IMR-90 (cell line): Measurements from ENCODE around the gene TOP3B.

Experiments used
- CEBPB ChIP-seq: IDR thresholded peaks from 2 replicates; pipeline ENCODE4 v1.6.1; 2012; ENCODE audit warnings: low read depth, low read length, improper control_type of control experiment
- MAFK ChIP-seq: IDR thresholded peaks from 2 replicates; pipeline ENCODE4 v1.6.1; 2012; ENCODE audit warnings: low read depth, low read length, improper control_type of control experiment
- MAZ ChIP-seq: IDR thresholded peaks from 2 replicates; pipeline ENCODE4 v1.6.1; 2012; ENCODE audit warnings: low read depth, mild to moderate bottlenecking, low read length, improper control_type of control experiment, moderate library complexity, borderline replicate concordance
- MXI1 ChIP-seq: IDR thresholded peaks from 2 replicates; pipeline ENCODE4 v1.6.1; 2012; ENCODE audit warnings: low read depth, mild to moderate bottlenecking, low read length, moderate library complexity, borderline replicate concordance
- NFE2L2 ChIP-seq: fragments of 150-350 bp; IDR thresholded peaks from 2 replicates; pipeline ENCODE4 v1.6.1; 2016; ENCODE audit warnings: low read depth, mild to moderate bottlenecking, low read length
- POLR2A ChIP-seq: IDR thresholded peaks from 2 replicates; pipeline ENCODE4 v1.6.1; 2012; ENCODE audit warnings: mild to moderate bottlenecking, low read depth, low read length
- RAD21 ChIP-seq: IDR thresholded peaks from 2 replicates; pipeline ENCODE4 v1.6.1; 2012; ENCODE audit warnings: low read length, improper control_type of control experiment
- RFX5 ChIP-seq: IDR thresholded peaks from 2 replicates; pipeline ENCODE4 v1.8.0; 2012; ENCODE audit warnings: low read depth, mild to moderate bottlenecking, low read length, moderate library complexity
- TF ChIP-seq, protein P1 (sequence below): conservative IDR thresholded peaks from 2 replicates; pipeline ENCODE4 v1.5.1; 2012; ENCODE audit warnings: mild to moderate bottlenecking, low read depth, low read length, improper control_type of control experiment

DNA sequence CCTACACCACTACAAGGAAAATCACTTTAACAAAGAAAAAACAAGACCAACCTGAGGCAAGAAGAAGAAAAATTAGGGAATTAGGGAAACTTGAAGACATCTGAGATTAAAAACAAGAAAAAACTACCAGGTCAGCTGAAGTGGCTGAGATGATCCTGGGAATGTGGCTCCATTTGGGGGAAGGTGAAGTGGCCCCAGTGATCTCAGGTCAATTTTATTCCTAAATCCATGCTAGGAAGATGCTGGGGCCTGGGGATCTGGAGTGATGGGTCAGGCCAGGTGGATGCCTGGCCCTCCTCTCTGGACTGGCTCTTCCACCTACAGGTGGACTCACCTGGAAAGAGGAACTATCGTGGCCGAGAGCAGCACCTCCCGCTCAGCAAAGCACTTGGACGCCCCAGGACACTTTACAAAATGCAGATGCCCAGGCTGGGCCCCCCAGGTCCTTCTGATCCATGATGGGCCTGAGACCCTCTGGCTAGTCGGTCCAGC, 6.7 kb downstream of the TOP3B start:
- TF ChIP-seq, protein P1, sequence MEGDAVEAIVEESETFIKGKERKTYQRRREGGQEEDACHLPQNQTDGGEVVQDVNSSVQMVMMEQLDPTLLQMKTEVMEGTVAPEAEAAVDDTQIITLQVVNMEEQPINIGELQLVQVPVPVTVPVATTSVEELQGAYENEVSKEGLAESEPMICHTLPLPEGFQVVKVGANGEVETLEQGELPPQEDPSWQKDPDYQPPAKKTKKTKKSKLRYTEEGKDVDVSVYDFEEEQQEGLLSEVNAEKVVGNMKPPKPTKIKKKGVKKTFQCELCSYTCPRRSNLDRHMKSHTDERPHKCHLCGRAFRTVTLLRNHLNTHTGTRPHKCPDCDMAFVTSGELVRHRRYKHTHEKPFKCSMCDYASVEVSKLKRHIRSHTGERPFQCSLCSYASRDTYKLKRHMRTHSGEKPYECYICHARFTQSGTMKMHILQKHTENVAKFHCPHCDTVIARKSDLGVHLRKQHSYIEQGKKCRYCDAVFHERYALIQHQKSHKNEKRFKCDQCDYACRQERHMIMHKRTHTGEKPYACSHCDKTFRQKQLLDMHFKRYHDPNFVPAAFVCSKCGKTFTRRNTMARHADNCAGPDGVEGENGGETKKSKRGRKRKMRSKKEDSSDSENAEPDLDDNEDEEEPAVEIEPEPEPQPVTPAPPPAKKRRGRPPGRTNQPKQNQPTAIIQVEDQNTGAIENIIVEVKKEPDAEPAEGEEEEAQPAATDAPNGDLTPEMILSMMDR = no peak
- TF ChIP-seq MXI1 (no peak), CEBPB (no peak), RAD21 (no peak), POLR2A (no peak), NFE2L2 (no peak), MAFK (no peak), RFX5 (no peak), MAZ (no peak)
